ENCODE data around the gene SLC29A2.

The SLC29A2 gene

DNA sequence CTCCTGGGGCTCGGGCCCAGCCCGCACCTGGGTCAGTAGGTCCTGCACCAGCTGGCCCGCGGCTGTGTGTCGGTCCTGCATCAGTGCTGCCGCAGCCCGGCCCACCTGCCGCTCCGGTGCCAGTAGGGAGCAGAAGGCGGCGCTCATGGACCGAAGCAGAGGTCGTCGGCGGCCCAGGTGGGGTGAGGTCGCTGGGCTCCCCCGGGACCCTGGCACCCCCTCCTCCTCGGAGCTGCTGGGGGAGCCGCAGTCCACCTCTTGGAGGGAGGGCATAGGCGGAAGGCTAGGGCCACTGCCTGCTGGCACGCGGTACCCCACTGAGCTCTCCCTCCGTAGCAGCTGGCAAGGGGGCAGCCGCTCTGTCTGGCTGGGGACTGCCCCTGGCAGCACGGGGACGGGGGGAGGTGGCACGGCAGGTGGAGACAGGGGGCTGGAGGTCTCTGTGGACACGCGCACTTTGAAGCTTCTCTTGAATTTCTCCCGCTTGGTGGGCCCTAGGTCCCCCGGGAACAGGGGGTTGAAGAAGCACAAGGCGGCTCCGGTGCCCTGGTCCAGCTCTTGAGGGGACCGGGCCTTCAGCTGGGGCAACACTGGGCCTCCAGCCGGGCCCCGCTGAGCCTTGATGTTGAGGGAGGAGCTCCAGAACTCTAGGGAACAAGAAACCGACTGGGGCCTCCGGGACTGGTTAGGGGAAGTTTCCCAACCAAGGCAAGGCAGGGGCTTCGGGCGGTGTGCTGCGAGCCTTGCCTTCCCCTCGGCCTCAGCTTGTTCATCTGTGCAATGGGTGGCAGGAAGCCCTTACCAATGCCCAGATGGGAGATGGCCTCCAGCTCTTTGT is 36.7 kb downstream of the SLC29A2 start:
- no peaks in the 10 kb centered on the region for H3K9me3 ChIP-seq (replicated peaks; ENCODE audit: insufficient read depth, low read length)
- H2AFZ ChIP-seq (ENCODE audit: low read length): no peak overlapping the region
- no peaks in the 10 kb centered on the region for H3K4me1 ChIP-seq (ENCODE audit: low read length)
- H4K20me1 ChIP-seq (ENCODE audit: insufficient read depth, low read length): no peaks in the 10 kb centered on the region
- H3K36me3 ChIP-seq (replicated peaks; ENCODE audit: insufficient read depth, low read length): no peaks in the 10 kb centered on the region
- H3K79me2 ChIP-seq (ENCODE audit: low read length): no peaks in the 10 kb centered on the region
- H3K9me2 ChIP-seq (replicated peaks; ENCODE audit: insufficient read depth, low read length): no peaks in the 10 kb centered on the region
- no peak overlapping the region for H3K27ac ChIP-seq (ENCODE audit: low read length)
- H3K27me3 ChIP-seq (replicated peaks; ENCODE audit: insufficient read depth, low read length): peaks cover 55% of the 10 kb centered on the region
- TF ChIP-seq, protein P1, sequence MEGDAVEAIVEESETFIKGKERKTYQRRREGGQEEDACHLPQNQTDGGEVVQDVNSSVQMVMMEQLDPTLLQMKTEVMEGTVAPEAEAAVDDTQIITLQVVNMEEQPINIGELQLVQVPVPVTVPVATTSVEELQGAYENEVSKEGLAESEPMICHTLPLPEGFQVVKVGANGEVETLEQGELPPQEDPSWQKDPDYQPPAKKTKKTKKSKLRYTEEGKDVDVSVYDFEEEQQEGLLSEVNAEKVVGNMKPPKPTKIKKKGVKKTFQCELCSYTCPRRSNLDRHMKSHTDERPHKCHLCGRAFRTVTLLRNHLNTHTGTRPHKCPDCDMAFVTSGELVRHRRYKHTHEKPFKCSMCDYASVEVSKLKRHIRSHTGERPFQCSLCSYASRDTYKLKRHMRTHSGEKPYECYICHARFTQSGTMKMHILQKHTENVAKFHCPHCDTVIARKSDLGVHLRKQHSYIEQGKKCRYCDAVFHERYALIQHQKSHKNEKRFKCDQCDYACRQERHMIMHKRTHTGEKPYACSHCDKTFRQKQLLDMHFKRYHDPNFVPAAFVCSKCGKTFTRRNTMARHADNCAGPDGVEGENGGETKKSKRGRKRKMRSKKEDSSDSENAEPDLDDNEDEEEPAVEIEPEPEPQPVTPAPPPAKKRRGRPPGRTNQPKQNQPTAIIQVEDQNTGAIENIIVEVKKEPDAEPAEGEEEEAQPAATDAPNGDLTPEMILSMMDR (IDR thresholded peaks at IDR 0.05; ENCODE audit: low read length): no peak
- TF ChIP-seq EZH2 (optimal IDR thresholded peaks at IDR 0.05; ENCODE audit: low read depth, low read length) (no peak), EZH2phosphoT487 (IDR thresholded peaks at IDR 0.05; ENCODE audit: low read length) (no peak)
- no peak for DNase-seq
- no peak overlapping the region for H3K4me2 ChIP-seq (ENCODE audit: low read depth, low read length)
- H3K9ac ChIP-seq (ENCODE audit: low read length): no peak overlapping the region
- H3K4me3 ChIP-seq (ENCODE audit: low read length): no peak overlapping the region
- no peaks in the 10 kb centered on the region for H3F3A ChIP-seq (ENCODE audit: insufficient read depth, low read length)

DNA sequence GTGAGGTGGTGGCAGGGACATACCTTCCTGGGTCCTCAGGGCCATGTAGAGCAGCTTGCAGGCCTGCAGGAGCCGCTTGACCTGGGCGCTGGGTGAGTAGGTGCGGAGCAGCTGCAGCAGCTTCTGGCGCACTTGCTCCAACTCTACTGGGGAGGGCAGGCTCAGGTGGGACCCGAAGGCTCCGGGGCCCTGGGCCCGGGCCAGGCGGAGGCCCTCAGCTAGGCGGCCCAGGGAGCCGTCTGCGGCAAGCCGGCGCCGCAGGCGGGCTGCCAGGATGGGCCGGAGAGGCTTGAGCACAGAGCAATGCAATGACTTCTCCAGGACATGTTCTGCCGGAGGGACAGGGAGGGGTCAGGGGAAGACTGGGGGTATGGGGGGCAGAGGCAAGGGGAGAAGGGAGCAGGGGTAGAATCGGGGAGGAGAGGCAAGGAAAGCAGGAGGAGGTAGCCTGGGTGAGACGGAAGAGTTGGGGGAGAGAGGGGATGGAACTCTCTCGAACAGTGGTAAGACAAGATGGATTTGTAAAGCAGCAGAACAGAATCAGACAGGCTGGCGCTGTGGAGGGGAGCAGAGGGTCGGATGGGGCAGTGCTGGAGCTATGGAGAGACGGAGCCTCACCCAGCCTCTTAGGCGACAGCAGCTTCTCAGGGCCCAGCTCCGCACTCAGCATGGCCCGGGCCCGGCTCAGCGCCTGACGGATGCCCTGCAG is 37.5 kb downstream of the SLC29A2 start:
- no peak for DNase-seq
- Histone ChIP-seq H3K4me1 (ENCODE audit: low read length) (no peaks in the 10 kb centered on the region), H3K27ac (ENCODE audit: low read length) (no peak overlapping the region), H4K20me1 (ENCODE audit: insufficient read depth, low read length) (no peaks in the 10 kb centered on the region), H3K4me2 (ENCODE audit: low read depth, low read length) (no peak overlapping the region), H3K27me3 (replicated peaks; ENCODE audit: insufficient read depth, low read length) (peaks cover 55% of the 10 kb centered on the region), H3K4me3 (ENCODE audit: low read length) (no peak overlapping the region), H3F3A (ENCODE audit: insufficient read depth, low read length) (no peaks in the 10 kb centered on the region), H2AFZ (ENCODE audit: low read length) (no peak overlapping the region), H3K79me2 (ENCODE audit: low read length) (no peaks in the 10 kb centered on the region), H3K36me3 (replicated peaks; ENCODE audit: insufficient read depth, low read length) (no peaks in the 10 kb centered on the region), H3K9ac (ENCODE audit: low read length) (no peak overlapping the region), H3K9me3 (replicated peaks; ENCODE audit: insufficient read depth, low read length) (no peaks in the 10 kb centered on the region), H3K9me2 (replicated peaks; ENCODE audit: insufficient read depth, low read length) (no peaks in the 10 kb centered on the region)
- TF ChIP-seq EZH2phosphoT487 (IDR thresholded peaks at IDR 0.05; ENCODE audit: low read length): no peak
- TF ChIP-seq, protein P1 (IDR thresholded peaks at IDR 0.05; ENCODE audit: low read length): no peak
- TF ChIP-seq EZH2 (optimal IDR thresholded peaks at IDR 0.05; ENCODE audit: low read depth, low read length): no peak

DNA sequence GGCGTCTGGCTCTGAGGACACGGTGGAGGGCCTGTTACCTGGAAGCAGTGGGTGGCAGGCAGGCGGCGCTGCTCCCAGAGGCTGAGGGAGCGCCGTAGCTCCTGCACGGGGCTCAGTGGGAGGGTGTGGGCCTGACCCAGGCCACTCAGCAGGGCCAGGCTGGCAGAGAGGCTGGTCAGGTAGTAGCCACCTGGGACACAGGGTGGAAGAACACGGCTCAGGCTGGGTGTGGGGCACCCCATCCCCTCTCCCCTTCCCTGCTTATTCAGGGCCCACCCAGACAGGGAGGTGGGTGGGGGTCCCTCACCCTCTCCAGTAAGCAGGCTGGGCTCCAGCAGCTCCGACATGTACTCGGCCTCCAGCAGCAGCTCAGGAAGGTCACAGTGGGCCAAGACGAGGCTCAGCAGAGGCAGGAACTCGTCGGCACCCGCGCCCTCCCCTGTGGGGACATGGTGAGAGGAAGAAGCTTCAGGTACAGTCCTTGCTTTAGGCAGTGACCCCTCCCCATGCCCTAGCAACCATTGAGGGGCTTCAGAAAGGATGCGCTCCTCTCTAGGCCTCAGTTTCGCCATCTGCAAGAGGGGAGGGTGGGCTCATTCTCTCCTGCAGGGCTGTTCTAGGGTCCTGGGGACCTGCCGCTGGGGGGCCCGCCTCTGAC is 38.2 kb downstream of the SLC29A2 start:
- H3F3A ChIP-seq (ENCODE audit: insufficient read depth, low read length): no peaks in the 10 kb centered on the region
- H4K20me1 ChIP-seq (ENCODE audit: insufficient read depth, low read length): no peaks in the 10 kb centered on the region
- H3K9ac ChIP-seq (ENCODE audit: low read length): no peak overlapping the region
- H3K27me3 ChIP-seq (replicated peaks; ENCODE audit: insufficient read depth, low read length): peaks cover 55% of the 10 kb centered on the region
- no peak overlapping the region for H2AFZ ChIP-seq (ENCODE audit: low read length)
- TF ChIP-seq, protein P1 (IDR thresholded peaks at IDR 0.05; ENCODE audit: low read length): peak; percentile 7; the same call in 1 of the 2 replicates
- no peak for TF ChIP-seq EZH2 (optimal IDR thresholded peaks at IDR 0.05; ENCODE audit: low read depth, low read length)
- TF ChIP-seq EZH2phosphoT487 (IDR thresholded peaks at IDR 0.05; ENCODE audit: low read length): no peak
- H3K4me3 ChIP-seq (ENCODE audit: low read length): no peak overlapping the region
- H3K9me2 ChIP-seq (replicated peaks; ENCODE audit: insufficient read depth, low read length): no peaks in the 10 kb centered on the region
- DNase-seq: no peak
- H3K79me2 ChIP-seq (ENCODE audit: low read length): no peaks in the 10 kb centered on the region
- H3K27ac ChIP-seq (ENCODE audit: low read length): no peak overlapping the region
- no peaks in the 10 kb centered on the region for H3K9me3 ChIP-seq (replicated peaks; ENCODE audit: insufficient read depth, low read length)
- no peak overlapping the region for H3K4me2 ChIP-seq (ENCODE audit: low read depth, low read length)
- H3K36me3 ChIP-seq (replicated peaks; ENCODE audit: insufficient read depth, low read length): no peaks in the 10 kb centered on the region
- H3K4me1 ChIP-seq (ENCODE audit: low read length): no peaks in the 10 kb centered on the region
